NCI-H460 (cell line): ENCODE measurements around the gene VWA2. TPM values are rescaled to one million over a fixed set of nuclear protein-coding genes. Genes with fewer than 3 reads are reported as not detected.

Experiments used
- DNase-seq: peaks from one replicate; pipeline ENCODE4 v3.0.0-alpha.2; 2016; ENCODE audit warnings: low read depth; ENCODE audit errors: extremely low read depth
- total RNA-seq: library from RNA; depleted of rRNA; stranded (reverse); fragments of >200 nt; shearing (Covaris generic); gene quantifications from 2 replicates; pipeline ENCODE4 v1.2.3, GENCODE V29; 2014

The VWA2 gene
- total RNA-seq, 1 experiment from 2014 or later: not detected

- no peak for DNase-seq
Measured at GRCh38 chr10:114245121-114245791, 6.2 kb downstream of the VWA2 start.

- no peak for DNase-seq
Measured at GRCh38 chr10:114246679-114247305, 7.7 kb downstream of the VWA2 start.

GRCh38 chr10:114250236-114250635 lies 11.2 kb downstream of the VWA2 start:
- DNase-seq: no peak

- no peak for DNase-seq
Measured at GRCh38 chr10:114250716-114251115, 11.7 kb downstream of the VWA2 start.

- no peak for DNase-seq
Measured at GRCh38 chr10:114252092-114252491, 13.0 kb downstream of the VWA2 start.

GRCh38 chr10:114252883-114253282 lies 13.8 kb downstream of the VWA2 start:
- DNase-seq: no peak

- DNase-seq: no peak
Measured at GRCh38 chr10:114255227-114255626, 16.2 kb downstream of the VWA2 start.

- no peak for DNase-seq
Measured at GRCh38 chr10:114256008-114256765, 17.1 kb downstream of the VWA2 start.

GRCh38 chr10:114256822-114257221 lies 17.8 kb downstream of the VWA2 start:
- DNase-seq: no peak

- DNase-seq: no peak
Measured at GRCh38 chr10:114257498-114257897, 18.4 kb downstream of the VWA2 start.

- no peak for DNase-seq
Measured at GRCh38 chr10:114258274-114258840, 19.3 kb downstream of the VWA2 start.

GRCh38 chr10:114259824-114260223 lies 20.8 kb downstream of the VWA2 start:
- DNase-seq: no peak

GRCh38 chr10:114260366-114260765 lies 21.3 kb downstream of the VWA2 start:
- DNase-seq: no peak

- DNase-seq: no peak
Measured at GRCh38 chr10:114261076-114261475, 22.0 kb downstream of the VWA2 start.

- no peak for DNase-seq
Measured at GRCh38 chr10:114262496-114262895, 23.4 kb downstream of the VWA2 start.

- DNase-seq: no peak
Measured at GRCh38 chr10:114265392-114266053, 26.5 kb downstream of the VWA2 start.

GRCh38 chr10:114266521-114266920 lies 27.5 kb downstream of the VWA2 start:
- no peak for DNase-seq

GRCh38 chr10:114271075-114271778 lies 32.2 kb downstream of the VWA2 start:
- no peak for DNase-seq

- peak; percentile 12 for DNase-seq
Measured at GRCh38 chr10:114271779-114272167, 32.7 kb downstream of the VWA2 start.

- no peak for DNase-seq
Measured at GRCh38 chr10:114272696-114273095, 33.6 kb downstream of the VWA2 start.
